Gastroesophageal sphincter (tissue), 3 donors: ENCODE data around the gene GHRL.

Experiments
- CTCF ChIP-seq, 4 experiments: fragments of 200-600 bp in 2 of 4; fragments of 450-650 bp in 2 of 4; sonication (generic) in 1 of 4; IDR thresholded peaks; one replicate each; pipeline ENCODE4 v1.5.1; 2017 to 2019; ENCODE audit warnings: antibody characterized with exemption in 4 of 4, mild to moderate bottlenecking in 2 of 4, moderate library complexity in 2 of 4
- POLR2A ChIP-seq, 2 donors: fragments of 450-650 bp; IDR thresholded peaks; one replicate each; pipeline ENCODE4 v1.6.1; 2017; ENCODE audit warnings: antibody characterized with exemption in 2 of 2, mild to moderate bottlenecking in 2 of 2, moderate library complexity in 1 of 2

GRCh38 chr3:10247679-10248183, 45.0 kb downstream of the GHRL start:
- TF ChIP-seq CTCF (IDR thresholded peaks at IDR 0.05) = no peak
- TF ChIP-seq POLR2A (IDR thresholded peaks at IDR 0.05) = no peak
